GM21723 (cell line): ENCODE data around the gene KAZALD1.
A peak's percentile ranks its signal among the peaks of the same experiment; 100 is the strongest.

ENCODE experiments used
- ATAC-seq: cut with Tn5 transposase; IDR thresholded peaks from one replicate; pipeline ENCODE4 v1.9.1; 2021; ENCODE audit warnings: mild to moderate bottlenecking, moderate library complexity; ENCODE audit not compliant: unreplicated experiment

KAZALD1 gene

GRCh38 chr10:101046332-101047238 is 15.2 kb upstream of the KAZALD1 start:
- ATAC-seq: no peak

- ATAC-seq: no peak
Observed at GRCh38 chr10:101047268-101047667, 14.5 kb upstream of the KAZALD1 start.

GRCh38 chr10:101047961-101048892 is 13.6 kb upstream of the KAZALD1 start:
- ATAC-seq: no peak

GRCh38 chr10:101050208-101051069 is 11.3 kb upstream of the KAZALD1 start:
- ATAC-seq: peak; percentile 66

GRCh38 chr10:101052285-101052684 is 9.5 kb upstream of the KAZALD1 start:
- ATAC-seq: no peak

GRCh38 chr10:101053516-101053915 is 8.3 kb upstream of the KAZALD1 start:
- no peak for ATAC-seq

- no peak for ATAC-seq
Observed at GRCh38 chr10:101054351-101054750, 7.4 kb upstream of the KAZALD1 start.

- no peak for ATAC-seq
Observed at GRCh38 chr10:101054876-101055275, 6.9 kb upstream of the KAZALD1 start.

- no peak for ATAC-seq
Observed at GRCh38 chr10:101055411-101055810, 6.4 kb upstream of the KAZALD1 start.

- no peak for ATAC-seq
Observed at GRCh38 chr10:101056365-101057151, 5.2 kb upstream of the KAZALD1 start.

- ATAC-seq: peak; percentile 47
Observed at GRCh38 chr10:101060036-101060950, 1.5 kb upstream of the KAZALD1 start.

GRCh38 chr10:101060951-101061623 is 702 bp upstream of the KAZALD1 start:
- ATAC-seq: peak; percentile 50

- ATAC-seq: peak; percentile 33
Observed at GRCh38 chr10:101062232-101063049, 652 bp downstream of the KAZALD1 start.

- no peak for ATAC-seq
Observed at GRCh38 chr10:101063050-101063525, 1.3 kb downstream of the KAZALD1 start.

GRCh38 chr10:101063548-101064414 is 2.0 kb downstream of the KAZALD1 start:
- ATAC-seq: no peak

GRCh38 chr10:101064415-101065030 is 2.7 kb downstream of the KAZALD1 start:
- no peak for ATAC-seq
